HepG2 (cell line): ENCODE measurements around the gene TP53BP2.

Experiments
- POLR2A ChIP-seq, 2 experiments: IDR thresholded peaks; 2 replicates each; pipeline ENCODE4 v1.6.1; 2011; ENCODE audit warnings: low read depth in 2 of 2, low read length in 2 of 2, mild to moderate bottlenecking in 1 of 2, moderate library complexity in 1 of 2; ENCODE audit not compliant: insufficient read depth in 1 of 2
- ZSCAN31 ChIP-seq: sonication (generic); formaldehyde crosslinking; IDR thresholded peaks from 2 replicates; pipeline ENCODE4 v1.5.0; 2020; ENCODE audit warnings: low read depth, mild to moderate bottlenecking, missing genetic modification reagents
- TF ChIP-seq, protein P1 (sequence below): sonication (generic); formaldehyde crosslinking; conservative IDR thresholded peaks from 2 replicates; pipeline ENCODE4 v1.5.0; 2020; ENCODE audit warnings: missing genetic modification reagents

DNA sequence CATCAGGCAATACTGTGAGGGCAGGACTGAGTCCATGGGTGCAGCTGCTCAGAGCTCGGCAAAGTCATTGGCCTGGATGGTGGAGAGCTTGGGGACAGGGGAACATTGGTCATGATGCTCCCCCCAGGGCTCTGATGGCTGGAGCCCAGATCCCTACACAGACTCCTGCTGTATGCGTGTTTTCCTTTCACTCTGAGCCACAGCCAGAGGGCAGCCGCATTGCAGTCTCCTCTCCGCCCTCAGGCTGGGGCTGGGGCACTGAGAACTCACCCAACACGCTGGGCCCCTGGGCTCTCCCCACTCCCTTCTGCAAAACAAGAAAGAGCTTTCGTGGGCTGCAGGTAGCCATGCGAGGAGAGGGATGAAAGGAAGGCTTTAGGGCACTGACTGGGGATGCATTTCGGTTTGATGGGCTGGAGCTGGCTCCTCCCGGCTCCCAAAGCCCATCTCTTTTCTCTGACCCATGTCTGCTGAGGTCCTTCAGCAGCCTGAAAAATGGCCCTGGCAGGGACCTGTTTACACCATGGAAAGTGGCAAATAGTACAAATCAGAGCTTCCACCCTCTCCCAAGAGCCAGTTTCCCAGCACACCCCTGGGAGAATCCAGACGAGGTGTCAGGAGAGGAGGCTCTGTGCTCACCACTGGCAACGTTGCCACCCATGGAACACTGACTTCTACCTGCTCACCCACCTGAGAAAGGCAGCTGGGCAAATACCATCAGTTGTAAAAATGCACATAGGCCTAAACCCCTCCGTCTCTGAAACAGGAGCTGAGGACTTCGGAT is 89.6 kb downstream of the TP53BP2 start:
- TF ChIP-seq, protein P1, sequence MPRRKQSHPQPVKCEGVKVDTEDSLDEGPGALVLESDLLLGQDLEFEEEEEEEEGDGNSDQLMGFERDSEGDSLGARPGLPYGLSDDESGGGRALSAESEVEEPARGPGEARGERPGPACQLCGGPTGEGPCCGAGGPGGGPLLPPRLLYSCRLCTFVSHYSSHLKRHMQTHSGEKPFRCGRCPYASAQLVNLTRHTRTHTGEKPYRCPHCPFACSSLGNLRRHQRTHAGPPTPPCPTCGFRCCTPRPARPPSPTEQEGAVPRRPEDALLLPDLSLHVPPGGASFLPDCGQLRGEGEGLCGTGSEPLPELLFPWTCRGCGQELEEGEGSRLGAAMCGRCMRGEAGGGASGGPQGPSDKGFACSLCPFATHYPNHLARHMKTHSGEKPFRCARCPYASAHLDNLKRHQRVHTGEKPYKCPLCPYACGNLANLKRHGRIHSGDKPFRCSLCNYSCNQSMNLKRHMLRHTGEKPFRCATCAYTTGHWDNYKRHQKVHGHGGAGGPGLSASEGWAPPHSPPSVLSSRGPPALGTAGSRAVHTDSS (CRISPR knock-in tag): no peak
- no peak for TF ChIP-seq POLR2A (IDR thresholded peaks at IDR 0.05; ENCODE audit: insufficient read depth in 1 of 2, low read depth in 2 of 2, low read length in 2 of 2)
- TF ChIP-seq ZSCAN31 (CRISPR knock-in tag): no peak
